Nephron (organoid): ENCODE results near the gene EEF1E1.

Experiments used
- H3K27ac Mint-ChIP-seq, 3 experiments: 2 replicates each; pipeline ENCODE4 v1.8.0; 2020; ENCODE audit warnings: mixed read lengths in 3 of 3, mild to moderate bottlenecking in 2 of 3, moderate library complexity in 1 of 3
- H3K27me3 Mint-ChIP-seq: 2 replicates; pipeline ENCODE4 v1.8.0; 2021; ENCODE audit warnings: low read depth, mild to moderate bottlenecking, moderate library complexity, mixed read lengths
- H3K36me3 Mint-ChIP-seq: 2 replicates; pipeline ENCODE4 v1.8.0; 2020; ENCODE audit warnings: low read depth, mixed read lengths
- H3K4me1 Mint-ChIP-seq: 2 replicates; pipeline ENCODE4 v1.8.0; 2020; ENCODE audit warnings: mixed read lengths
- H3K4me3 Mint-ChIP-seq, 3 experiments: 2 replicates each; pipeline ENCODE4 v1.8.0; 2020; ENCODE audit warnings: mild to moderate bottlenecking in 3 of 3, mixed read lengths in 3 of 3, moderate library complexity in 2 of 3
- H3K9me3 Mint-ChIP-seq: 2 replicates; pipeline ENCODE4 v1.8.0; 2020; ENCODE audit warnings: mixed read lengths
- TF ChIP-seq, protein P1 (sequence below), 3 experiments: fragments of 200-600 bp; sonication (generic); IDR thresholded peaks; one replicate each; pipeline ENCODE4 v1.5.0; 2021; ENCODE audit warnings: antibody characterized with exemption in 3 of 3; ENCODE audit not compliant: unreplicated experiment in 3 of 3

The EEF1E1 gene

DNA sequence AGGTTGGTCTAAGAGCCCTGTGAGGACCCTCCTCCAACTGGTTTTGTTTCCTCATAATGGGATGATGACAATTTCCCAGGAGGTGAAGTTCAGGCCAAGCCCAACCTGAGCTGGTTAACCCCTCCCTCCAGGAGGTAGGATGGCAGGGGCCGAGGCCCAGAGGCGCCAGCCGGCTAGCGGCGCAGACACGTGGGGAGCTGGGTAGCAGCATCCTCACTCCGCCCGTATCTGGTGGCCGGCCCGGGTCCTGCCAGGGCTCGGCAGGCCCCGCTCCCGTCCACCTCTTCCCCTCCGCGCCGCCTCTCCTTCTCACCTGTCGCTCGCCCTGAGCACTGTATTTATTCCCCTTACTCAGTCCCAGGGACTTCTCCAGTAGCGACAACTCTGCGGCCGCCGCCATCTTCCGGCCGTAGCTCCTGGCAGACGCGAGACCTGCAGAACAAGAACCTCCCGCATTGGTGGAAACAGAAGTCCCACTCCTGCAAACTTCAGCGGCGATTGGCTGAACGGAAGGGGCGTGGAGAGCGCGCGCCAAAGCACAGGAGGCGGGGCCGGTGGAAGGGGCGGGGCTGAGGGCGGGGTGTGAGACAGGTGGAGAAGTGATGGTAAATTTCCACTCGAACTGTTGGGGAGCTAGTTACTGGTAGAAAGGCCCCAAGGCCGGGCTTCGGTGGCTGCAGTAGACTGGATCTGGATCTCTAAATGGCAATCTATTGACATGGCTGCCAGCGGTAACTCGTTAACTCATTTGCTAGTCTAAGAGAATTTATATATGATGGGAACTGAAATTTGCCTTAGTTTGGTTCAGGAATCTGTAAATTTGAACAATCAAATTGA lies at the start of gene EEF1E1:
Gene EEF1E1 (minus strand): TSS at position 427 of the 837 bp plus-strand sequence. CDS start 27 bp downstream, at position 400.
- H3K27me3 Mint-ChIP-seq: peaks cover 9% of the 10 kb centered on the region
- H3K27ac Mint-ChIP-seq: peak within 1 kb of the TSS; percentile 89 to 98 (median 97)
- no peaks in the 10 kb centered on the region for H3K9me3 Mint-ChIP-seq
- H3K4me3 Mint-ChIP-seq: peak within 1 kb of the TSS; percentile 96 to 99 (median 99)
- H3K36me3 Mint-ChIP-seq: peaks cover 14% of the 10 kb centered on the region
- TF ChIP-seq, protein P1, sequence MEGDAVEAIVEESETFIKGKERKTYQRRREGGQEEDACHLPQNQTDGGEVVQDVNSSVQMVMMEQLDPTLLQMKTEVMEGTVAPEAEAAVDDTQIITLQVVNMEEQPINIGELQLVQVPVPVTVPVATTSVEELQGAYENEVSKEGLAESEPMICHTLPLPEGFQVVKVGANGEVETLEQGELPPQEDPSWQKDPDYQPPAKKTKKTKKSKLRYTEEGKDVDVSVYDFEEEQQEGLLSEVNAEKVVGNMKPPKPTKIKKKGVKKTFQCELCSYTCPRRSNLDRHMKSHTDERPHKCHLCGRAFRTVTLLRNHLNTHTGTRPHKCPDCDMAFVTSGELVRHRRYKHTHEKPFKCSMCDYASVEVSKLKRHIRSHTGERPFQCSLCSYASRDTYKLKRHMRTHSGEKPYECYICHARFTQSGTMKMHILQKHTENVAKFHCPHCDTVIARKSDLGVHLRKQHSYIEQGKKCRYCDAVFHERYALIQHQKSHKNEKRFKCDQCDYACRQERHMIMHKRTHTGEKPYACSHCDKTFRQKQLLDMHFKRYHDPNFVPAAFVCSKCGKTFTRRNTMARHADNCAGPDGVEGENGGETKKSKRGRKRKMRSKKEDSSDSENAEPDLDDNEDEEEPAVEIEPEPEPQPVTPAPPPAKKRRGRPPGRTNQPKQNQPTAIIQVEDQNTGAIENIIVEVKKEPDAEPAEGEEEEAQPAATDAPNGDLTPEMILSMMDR (IDR thresholded peaks at IDR 0.05; ENCODE audit: unreplicated experiment in 3 of 3): no peak
- H3K4me1 Mint-ChIP-seq: peaks cover 19% of the 10 kb centered on the region

DNA sequence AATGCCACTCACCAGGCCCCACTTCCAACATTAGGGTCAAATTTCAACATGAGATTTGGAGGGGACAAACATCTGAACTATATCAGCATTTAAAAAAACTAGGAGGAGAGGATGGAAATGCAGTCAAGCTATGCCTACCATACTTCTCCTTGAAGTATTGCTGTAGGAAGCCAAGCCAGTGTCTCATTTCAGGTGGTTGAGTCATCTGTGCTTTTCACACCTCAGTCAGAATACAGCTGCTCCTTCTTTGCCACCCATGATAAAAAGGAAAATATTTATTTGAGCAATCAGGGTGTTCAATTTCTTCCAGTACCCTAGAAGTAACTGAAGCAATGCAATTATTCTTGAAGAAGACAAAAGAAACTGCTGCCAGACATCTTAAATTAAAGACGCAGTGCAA lies 47.0 kb upstream of the EEF1E1 start:
- Mint-ChIP-seq H3K27me3 (peaks cover 8% of the 10 kb centered on the region), H3K36me3 (no peaks in the 10 kb centered on the region), H3K27ac (no peak overlapping the region), H3K9me3 (no peaks in the 10 kb centered on the region), H3K4me1 (no peaks in the 10 kb centered on the region), H3K4me3 (no peak overlapping the region)
- TF ChIP-seq, protein P1 (IDR thresholded peaks at IDR 0.05; ENCODE audit: unreplicated experiment in 3 of 3): no peak

DNA sequence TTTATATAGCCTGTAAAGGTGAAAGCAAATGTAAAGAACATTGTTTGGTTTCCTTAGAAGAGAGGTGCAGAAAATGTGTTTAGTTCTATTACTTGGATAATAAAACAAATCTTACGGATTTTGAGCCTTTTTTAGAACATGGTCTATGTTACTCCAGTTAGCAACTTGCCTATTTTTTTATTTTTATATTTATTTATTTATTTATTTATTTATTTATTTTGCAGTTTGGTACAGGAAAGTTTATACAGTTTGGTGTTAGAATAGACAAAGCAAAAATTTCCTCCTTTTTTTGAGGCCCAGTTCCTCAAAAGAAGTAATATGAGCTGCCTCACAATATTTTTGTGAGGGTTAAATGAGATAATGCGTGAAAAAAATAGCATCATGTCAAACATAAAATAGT lies 41.6 kb upstream of the EEF1E1 start:
- no peak overlapping the region for H3K27ac Mint-ChIP-seq
- H3K9me3 Mint-ChIP-seq: no peaks in the 10 kb centered on the region
- H3K4me3 Mint-ChIP-seq: no peak overlapping the region
- peaks cover 9% of the 10 kb centered on the region for H3K27me3 Mint-ChIP-seq
- TF ChIP-seq, protein P1 (IDR thresholded peaks at IDR 0.05; ENCODE audit: unreplicated experiment in 3 of 3): no peak
- no peaks in the 10 kb centered on the region for H3K36me3 Mint-ChIP-seq
- no peaks in the 10 kb centered on the region for H3K4me1 Mint-ChIP-seq

DNA sequence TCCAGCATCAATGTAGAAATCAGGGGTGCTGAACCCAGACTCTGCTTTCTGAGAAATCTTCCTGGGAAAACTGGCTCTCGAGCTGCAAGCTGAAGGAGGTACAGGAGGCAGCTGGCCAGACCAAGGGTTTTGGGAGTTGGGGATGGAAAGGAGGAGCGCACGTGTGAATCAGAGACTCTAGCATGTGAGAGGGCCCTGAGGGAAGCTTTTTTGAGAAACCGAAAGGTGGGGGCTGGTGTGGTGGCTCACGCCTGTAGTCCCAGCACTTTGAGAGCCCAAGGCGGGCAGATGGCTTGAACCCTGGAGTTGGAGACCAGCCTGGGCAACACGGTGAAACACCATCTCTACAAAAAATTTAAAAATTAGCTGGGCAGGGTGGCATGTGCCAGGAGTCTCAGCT lies 37.1 kb upstream of the EEF1E1 start:
- Mint-ChIP-seq H3K27me3 (peaks cover 5% of the 10 kb centered on the region), H3K4me1 (no peaks in the 10 kb centered on the region), H3K36me3 (no peaks in the 10 kb centered on the region), H3K27ac (no peak overlapping the region), H3K9me3 (no peaks in the 10 kb centered on the region), H3K4me3 (no peak overlapping the region)
- TF ChIP-seq, protein P1 (IDR thresholded peaks at IDR 0.05; ENCODE audit: unreplicated experiment in 3 of 3): no peak

DNA sequence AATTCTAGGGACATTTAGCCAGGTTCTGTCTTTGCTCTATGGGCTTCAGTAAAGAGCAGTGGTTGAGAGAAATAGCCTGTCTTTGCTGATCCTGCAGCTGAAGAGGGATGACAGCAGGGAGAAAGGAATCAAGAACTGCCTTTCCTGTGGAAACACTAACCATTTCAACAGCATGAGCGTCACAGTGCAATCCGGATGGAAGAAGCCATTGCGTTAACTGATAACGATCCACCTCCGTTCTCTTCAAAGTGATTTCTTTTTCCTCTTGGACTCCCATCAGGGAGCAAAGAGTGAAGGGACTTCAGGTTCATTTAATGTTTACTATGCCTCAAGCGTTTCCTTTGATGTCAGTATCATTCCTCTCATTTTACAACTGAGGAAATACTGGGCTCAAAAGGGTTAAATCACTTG lies 35.2 kb upstream of the EEF1E1 start:
- TF ChIP-seq, protein P1 (IDR thresholded peaks at IDR 0.05; ENCODE audit: unreplicated experiment in 3 of 3): no peak
- Mint-ChIP-seq H3K36me3 (no peaks in the 10 kb centered on the region), H3K9me3 (no peaks in the 10 kb centered on the region), H3K27me3 (peaks cover 5% of the 10 kb centered on the region), H3K27ac (no peak overlapping the region), H3K4me3 (no peak overlapping the region), H3K4me1 (no peaks in the 10 kb centered on the region)

DNA sequence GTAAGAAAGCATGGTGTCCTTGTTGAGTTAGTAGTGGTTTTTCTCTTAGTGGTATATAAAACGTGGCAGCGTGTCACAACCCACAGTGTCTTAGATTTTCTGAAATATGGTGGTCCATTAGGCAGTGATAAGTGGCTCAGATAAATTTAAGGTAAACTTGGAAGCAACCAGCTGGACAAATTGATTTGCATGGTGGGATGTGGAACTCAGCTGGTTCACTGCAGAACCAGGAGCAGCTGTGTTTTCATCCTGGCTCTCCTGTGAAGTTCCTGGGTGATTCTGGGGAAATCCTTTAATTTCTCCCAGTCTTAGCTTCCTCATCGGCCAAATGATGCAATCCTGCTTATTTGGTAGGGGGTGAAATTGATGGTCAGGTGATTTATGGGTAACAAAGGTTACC lies 32.9 kb upstream of the EEF1E1 start:
- Mint-ChIP-seq H3K27me3 (peaks cover 11% of the 10 kb centered on the region), H3K9me3 (no peaks in the 10 kb centered on the region), H3K36me3 (no peaks in the 10 kb centered on the region), H3K4me3 (no peak overlapping the region), H3K4me1 (no peaks in the 10 kb centered on the region), H3K27ac (no peak overlapping the region)
- TF ChIP-seq, protein P1 (IDR thresholded peaks at IDR 0.05; ENCODE audit: unreplicated experiment in 3 of 3): no peak
